H1 (cell line): ENCODE data around the gene CYP4A11. TPM values are rescaled to one million over a fixed set of nuclear protein-coding genes. Genes with fewer than 3 reads are reported as not detected.

ENCODE experiments used
- CTCF ChIA-PET: fragments of 300-600 bp; sonication (Branson Sonifier 250); formaldehyde crosslinking; loops from one replicate; lab custom pipeline; 2021; ENCODE audit not compliant: partially characterized antibody; lab: Charles Lee
- POLR2A ChIA-PET: fragments of 300-600 bp; sonication (Branson Sonifier 250); formaldehyde crosslinking; loops from one replicate; lab custom pipeline; 2021; ENCODE audit warnings: inconsistent platforms; ENCODE audit not compliant: partially characterized antibody; lab: Charles Lee
- DNase-seq, 2 experiments: peaks; one replicate each; pipeline versions ENCODE4 v3.0.0 to v3.0.0-alpha.2; 2010 to 2022; ENCODE audit warnings: low spot score in 2 of 2, low read depth in 1 of 2, mixed read lengths in 1 of 2
- FAIRE-seq: peaks from 2 replicates; lab custom pipeline; 2011; peaks lifted over from hg19 to GRCh38; lab: Jason Lieb, UNC
- H2AFZ ChIP-seq: 2 replicates; pipeline ENCODE4 v1.8.1; 2012; ENCODE audit warnings: low read length, inconsistent platforms
- H2AK5ac ChIP-seq: 2 replicates; pipeline ENCODE4 v1.6.1; 2013; ENCODE audit warnings: low read depth, low read length
- H2BK120ac ChIP-seq: replicated peaks from 2 replicates; pipeline ENCODE3; 2013; ENCODE audit warnings: low read depth, low read length, inconsistent platforms
- H2BK12ac ChIP-seq: 2 replicates; pipeline ENCODE4 v1.6.1; 2013; ENCODE audit warnings: low read depth, low read length
- H2BK15ac ChIP-seq: 2 replicates; pipeline ENCODE4 v1.6.1; 2013; ENCODE audit warnings: low read length
- H2BK20ac ChIP-seq: 2 replicates; pipeline ENCODE4 v1.6.1; 2013; ENCODE audit warnings: low read length
- H2BK5ac ChIP-seq: 2 replicates; pipeline ENCODE4 v1.6.1; 2013; ENCODE audit warnings: low read depth, low read length
- H3K14ac ChIP-seq: 2 replicates; pipeline ENCODE4 v1.6.1; 2013; ENCODE audit warnings: inconsistent platforms; ENCODE audit not compliant: insufficient read length
- H3K18ac ChIP-seq: 2 replicates; pipeline ENCODE4 v1.6.1; 2013; ENCODE audit warnings: low read length; ENCODE audit errors: extremely low read depth
- H3K23ac ChIP-seq: 2 replicates; pipeline ENCODE4 v1.6.1; 2013; ENCODE audit warnings: inconsistent platforms; ENCODE audit not compliant: insufficient read length
- H3K23me2 ChIP-seq: 2 replicates; pipeline ENCODE4 v1.6.1; 2013; ENCODE audit warnings: low read depth, low read length
- H3K27ac ChIP-seq: 2 replicates; pipeline ENCODE4 v1.6.1; 2011; ENCODE audit warnings: low read depth, low read length, inconsistent platforms
- H3K27me3 ChIP-seq, 4 experiments: replicated peaks in 1 of 4; 1 replicate in 1 of 4; 2 replicates in 3 of 4; pipeline versions ENCODE4 v1.6.1 to v1.8.1; 2011 to 2013; ENCODE audit warnings: low read length in 3 of 4, mild to moderate bottlenecking in 3 of 4, inconsistent platforms in 2 of 4, mixed read lengths in 2 of 4, moderate library complexity in 1 of 4; ENCODE audit not compliant: control insufficient read depth in 3 of 4, insufficient read depth in 3 of 4; ENCODE audit errors: extremely low read depth in 1 of 4
- H3K36me3 ChIP-seq, 4 experiments: 2 replicates each; pipeline versions ENCODE4 v1.6.1 to v1.8.1; 2011 to 2013; ENCODE audit warnings: mild to moderate bottlenecking in 4 of 4, low read length in 3 of 4, moderate library complexity in 2 of 4, control low read depth in 1 of 4, inconsistent platforms in 1 of 4; ENCODE audit not compliant: insufficient read depth in 4 of 4, control insufficient read depth in 2 of 4
- H3K4ac ChIP-seq: replicated peaks from 2 replicates; pipeline ENCODE3; 2013; ENCODE audit warnings: low read length, low read depth, mixed read lengths, inconsistent platforms; ENCODE audit not compliant: insufficient read length
- H3K4me1 ChIP-seq, 4 experiments: replicated peaks in 1 of 4; 1 replicate in 1 of 4; 2 replicates in 3 of 4; pipeline versions ENCODE4 v1.6.1 to v1.8.1; 2011 to 2013; ENCODE audit warnings: low read length in 3 of 4, inconsistent platforms in 2 of 4, mixed read lengths in 1 of 4; ENCODE audit not compliant: insufficient read depth in 4 of 4, control insufficient read depth in 3 of 4
- H3K4me2 ChIP-seq, 2 experiments: 2 replicates each; pipeline versions ENCODE4 v1.6.1 to v1.8.1; 2011 to 2013; ENCODE audit warnings: low read depth in 2 of 2, low read length in 2 of 2, control low read depth in 1 of 2, inconsistent platforms in 1 of 2, mild to moderate bottlenecking in 1 of 2; ENCODE audit not compliant: insufficient read depth in 1 of 2
- H3K4me3 ChIP-seq, 4 experiments: fragments of 200-600, 300-600 bp in 1 of 4; sonication (generic), shearing (Covaris generic), sonication (Bioruptor Twin) in 1 of 4; 2 replicates each; pipeline versions ENCODE4 v1.5.1 to v1.8.1; 2011 to 2016; ENCODE audit warnings: low read length in 4 of 4, low read depth in 3 of 4, control low read depth in 2 of 4, inconsistent platforms in 2 of 4, mild to moderate bottlenecking in 2 of 4, mixed read lengths in 1 of 4, moderate library complexity in 1 of 4; ENCODE audit not compliant: insufficient read depth in 2 of 4; ENCODE audit errors: extremely low read depth in 1 of 4
- H3K56ac ChIP-seq: replicated peaks from 2 replicates; pipeline ENCODE3; 2013; ENCODE audit warnings: low read depth, mild to moderate bottlenecking, mixed read lengths, low read length, inconsistent platforms; ENCODE audit not compliant: insufficient read length
- H3K79me1 ChIP-seq: 2 replicates; pipeline ENCODE4 v1.6.1; 2013; ENCODE audit warnings: low read depth, low read length, control low read depth
- H3K79me2 ChIP-seq, 2 experiments: 2 replicates each; pipeline versions ENCODE4 v1.6.1 to v1.8.1; 2012 to 2013; ENCODE audit warnings: low read length in 2 of 2, mild to moderate bottlenecking in 2 of 2, inconsistent platforms in 1 of 2; ENCODE audit not compliant: insufficient read depth in 2 of 2, control insufficient read depth in 1 of 2
- H3K9ac ChIP-seq, 4 experiments: replicated peaks in 1 of 4; 1 replicate in 1 of 4; 2 replicates in 3 of 4; pipeline versions ENCODE4 v1.6.1 to v1.8.1; 2011 to 2013; ENCODE audit warnings: low read depth in 3 of 4, low read length in 3 of 4, control low read depth in 2 of 4, mild to moderate bottlenecking in 2 of 4, moderate library complexity in 2 of 4, inconsistent platforms in 1 of 4; ENCODE audit errors: extremely low read depth in 1 of 4
- H3K9me3 ChIP-seq, 2 experiments: 2 replicates each; pipeline versions ENCODE4 v1.6.1 to v1.8.1; 2012 to 2013; ENCODE audit warnings: mild to moderate bottlenecking in 2 of 2, moderate library complexity in 2 of 2, control low read depth in 1 of 2, inconsistent platforms in 1 of 2, low read depth in 1 of 2, low read length in 1 of 2, mixed read lengths in 1 of 2; ENCODE audit not compliant: insufficient read depth in 2 of 2
- H4K20me1 ChIP-seq, 2 experiments: replicated peaks in 1 of 2; 2 replicates each; pipeline versions ENCODE3 to v1.8.1; 2011 to 2013; ENCODE audit warnings: inconsistent platforms in 2 of 2, low read length in 2 of 2, mild to moderate bottlenecking in 1 of 2; ENCODE audit not compliant: insufficient read depth in 2 of 2, control insufficient read depth in 1 of 2
- H4K5ac ChIP-seq: 2 replicates; pipeline ENCODE4 v1.6.1; 2013; ENCODE audit warnings: low read length, low read depth, mixed read lengths, inconsistent platforms; ENCODE audit not compliant: insufficient read length
- H4K8ac ChIP-seq: 2 replicates; pipeline ENCODE4 v1.8.0; 2013; ENCODE audit warnings: mild to moderate bottlenecking, moderate library complexity, low read length, inconsistent platforms; ENCODE audit not compliant: insufficient read depth; ENCODE audit errors: extremely low read depth
- H4K91ac ChIP-seq: replicated peaks from 2 replicates; pipeline ENCODE3; 2013; ENCODE audit warnings: low read length, mixed read lengths, inconsistent platforms; ENCODE audit not compliant: insufficient read length
- POLR2AphosphoS5 ChIP-seq: IDR thresholded peaks from 2 replicates; pipeline ENCODE4 v1.6.1; 2011; ENCODE audit warnings: low read depth, low read length
- WGBS, 2 experiments: shearing (Covaris generic) in 1 of 2; methylation state at CpG; one replicate each; pipeline versions ENCODE4 v1.1.6 to v1.1.7; 2013 to 2015; ENCODE audit warnings: low lambda C conversion rate in 2 of 2, mixed read lengths in 2 of 2, inconsistent platforms in 1 of 2, low coverage in 1 of 2, missing lambda C conversion rate in 1 of 2; ENCODE audit not compliant: insufficient replicate concordance in 2 of 2, insufficient coverage in 1 of 2, insufficient read length in 1 of 2; ENCODE audit errors: extremely low coverage in 1 of 2, missing lambda C conversion rate in 1 of 2; 5-methylcytosine and 5-hydroxymethylcytosine counted together
- polyA plus RNA-seq, 7 experiments: library from polyadenylated mRNA; depleted of rRNA in 3 of 7; stranded (reverse) in 5 of 7; unstranded in 2 of 7; fragments of >200 nt in 5 of 7; fragments of 200-250 nt in 2 of 7; gene quantifications; 1 replicate in 5 of 7; 2 replicates in 1 of 7; 4 replicates in 1 of 7; pipeline versions ENCODE4 v1.2.1 to v1.2.3, GENCODE V29; 2011 to 2013; ENCODE audit warnings: missing spikeins in 2 of 7, mixed read lengths in 2 of 7
- total RNA-seq: library from RNA; stranded (reverse); fragmentation: NEBNext Ultra II Directional; extraction: Animal tissue kit (Norgen Biotek cat#: 25700); gene quantifications from 2 replicates; pipeline ENCODE4 v1.2.1, GENCODE V29; 2021

The CYP4A11 gene
- total and polyA plus RNA-seq, 2 of the 8 experiments (the other 6 are each of a cell fraction or from before 2014, with no cell fraction given): not detected

DNA sequence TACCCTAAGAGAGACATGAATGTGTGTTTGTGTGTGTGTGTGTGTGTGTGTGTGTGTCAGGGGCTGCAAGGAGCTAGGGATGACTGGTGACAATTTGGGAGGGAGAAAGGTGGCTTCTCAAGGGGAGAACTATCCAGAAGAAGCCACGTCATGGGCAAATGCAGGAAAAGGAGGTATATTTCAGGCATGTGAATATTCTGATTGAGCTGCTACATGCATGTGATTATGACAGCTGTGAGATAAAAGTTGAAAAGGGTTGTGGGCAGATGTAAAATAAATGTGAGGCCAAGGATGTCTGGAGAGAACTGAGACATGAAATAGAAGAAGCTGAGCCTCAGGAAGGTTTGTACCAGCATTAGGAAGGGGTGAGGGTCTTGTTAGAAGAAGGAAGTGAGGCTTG is 4.5 kb downstream of the CYP4A11 start:
- H3K4ac ChIP-seq: no peak overlapping the region
- no peak overlapping the region for H3K23ac ChIP-seq
- no peak overlapping the region for H2BK20ac ChIP-seq
- no peak overlapping the region for H2BK12ac ChIP-seq
- 94% methylated on average over 1 of the region's 1 CpG; no CpG with 5 or more reads in 1 of the 2 experiments for WGBS, 2 experiments
- DNase-seq: no peak
- no peak overlapping the region for H3K56ac ChIP-seq
- CTCF ChIA-PET: no interaction called here
- no peaks in the 10 kb centered on the region for H3K79me1 ChIP-seq
- H3K79me2 ChIP-seq: no peaks in the 10 kb centered on the region
- H3K4me3 ChIP-seq: no peak overlapping the region
- POLR2A ChIA-PET: no interaction called here
- H3K23me2 ChIP-seq: no peaks in the 10 kb centered on the region
- H3K27ac ChIP-seq: no peak overlapping the region
- no peak overlapping the region for H4K91ac ChIP-seq
- no peak overlapping the region; the same call in 1 of the 2 replicates for H4K8ac ChIP-seq
- H2BK15ac ChIP-seq: no peak overlapping the region
- H2BK120ac ChIP-seq: no peak overlapping the region
- H3K9me3 ChIP-seq: no peaks in the 10 kb centered on the region
- TF ChIP-seq POLR2AphosphoS5: no peak
- H3K14ac ChIP-seq: no peak overlapping the region
- no peak overlapping the region for H3K4me2 ChIP-seq
- no peak overlapping the region for H2AK5ac ChIP-seq
- no peak overlapping the region for H4K5ac ChIP-seq
- H3K9ac ChIP-seq: no peak overlapping the region
- FAIRE-seq: no peak
- no peak overlapping the region for H2BK5ac ChIP-seq
- H3K36me3 ChIP-seq: no peaks in the 10 kb centered on the region
- H2AFZ ChIP-seq: no peak overlapping the region
- no peaks in the 10 kb centered on the region for H3K4me1 ChIP-seq
- no peaks in the 10 kb centered on the region for H3K27me3 ChIP-seq
- H3K18ac ChIP-seq: no peak overlapping the region
- no peaks in the 10 kb centered on the region for H4K20me1 ChIP-seq
